HG02973 (cell line): ENCODE results near the gene CFAP20DC.
"Not testable (repeated sequence)": the region's sequence is repeated elsewhere in the genome, so short reads cannot be mapped to it uniquely, and the experiment has no call there.

Source experiments
- ATAC-seq: cut with Tn5 transposase; IDR thresholded peaks from one replicate; pipeline ENCODE4 v1.9.1; 2021; ENCODE audit warnings: moderate library complexity; ENCODE audit not compliant: unreplicated experiment

The CFAP20DC gene

GRCh38 chr3:58967866-58968265 lies 82.0 kb downstream of the CFAP20DC start:
- not testable (repeated sequence) for ATAC-seq

DNA sequence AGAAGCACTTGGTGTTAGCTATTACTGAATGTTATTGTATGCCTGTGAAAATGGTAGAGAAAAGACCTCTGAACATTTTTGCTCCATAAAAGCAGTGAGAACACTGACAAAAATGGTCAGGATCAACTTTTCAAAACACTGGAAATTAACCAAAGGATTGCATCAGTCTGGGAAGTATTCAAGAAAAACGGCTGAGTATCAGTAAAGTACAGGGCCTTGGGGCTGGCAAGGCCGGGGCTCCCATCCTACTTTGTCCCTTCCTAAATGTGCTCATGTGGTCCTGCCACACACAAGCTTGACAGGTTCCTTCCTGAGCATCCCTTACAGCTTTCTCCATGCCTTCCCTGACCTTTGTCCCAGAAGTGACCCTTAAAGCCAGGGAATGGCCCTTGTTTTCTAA lies 84.0 kb downstream of the CFAP20DC start:
- ATAC-seq, result no peak

DNA sequence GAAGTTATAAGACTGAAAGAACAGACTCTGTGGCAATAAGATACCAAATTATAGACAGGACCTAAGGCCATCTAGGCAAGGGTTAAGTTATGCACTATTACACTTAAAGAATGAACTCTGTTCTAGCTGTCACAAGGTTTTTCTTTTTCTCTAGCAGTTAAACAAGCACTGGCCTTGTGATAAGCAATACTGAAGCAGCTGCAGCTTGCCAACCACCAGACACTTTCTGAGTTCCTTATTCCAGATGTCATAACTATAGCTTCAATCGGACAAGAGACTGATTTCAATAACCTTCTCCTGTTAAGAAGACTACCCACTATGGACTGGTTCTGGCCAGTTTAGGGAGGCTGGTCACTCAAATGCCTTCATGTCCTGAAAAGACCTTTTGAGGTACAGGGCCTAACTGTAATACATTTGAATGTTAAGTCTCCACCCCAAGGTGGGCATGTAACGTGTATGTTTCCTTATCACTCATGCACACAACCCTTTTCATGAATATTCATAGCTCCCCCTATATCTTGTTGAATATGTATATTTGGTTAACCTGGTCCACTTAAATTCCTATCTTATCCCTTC lies 85.8 kb downstream of the CFAP20DC start:
- no peak for ATAC-seq

GRCh38 chr3:58962816-58963215 lies 87.0 kb downstream of the CFAP20DC start:
- ATAC-seq, result no peak

DNA sequence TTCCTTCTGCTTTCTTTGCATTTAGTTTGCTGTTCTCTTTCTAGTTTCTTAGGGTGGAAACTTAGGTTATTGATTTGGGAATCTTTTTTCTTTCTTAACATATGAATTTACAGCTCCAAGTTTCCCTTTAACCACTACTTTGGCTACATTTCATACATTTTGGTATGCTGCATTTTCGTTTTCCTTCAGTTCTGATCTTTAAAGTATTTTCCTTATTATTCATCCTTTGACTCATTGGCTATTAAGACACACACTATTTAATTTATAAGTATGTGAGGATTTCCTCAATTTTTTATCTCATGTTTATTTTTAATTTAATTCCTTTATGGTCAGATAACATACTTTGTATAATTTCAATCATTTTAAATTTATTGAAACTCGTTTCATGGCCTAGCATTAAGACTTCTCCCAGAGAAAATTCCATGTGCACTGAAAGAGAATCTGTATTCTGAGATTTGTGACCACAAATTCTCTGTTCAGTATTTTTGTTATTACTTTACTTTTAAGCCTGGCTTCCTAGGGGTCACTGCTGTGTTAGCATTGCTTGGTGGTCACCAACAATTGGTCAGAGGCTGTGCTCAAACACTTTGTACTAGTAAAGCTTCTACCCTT lies 87.7 kb downstream of the CFAP20DC start:
- ATAC-seq, result no peak

GRCh38 chr3:58955308-58955707 lies 94.5 kb downstream of the CFAP20DC start:
- no peak for ATAC-seq

- ATAC-seq, result no peak
Measured at GRCh38 chr3:58953288-58953687, 96.5 kb downstream of the CFAP20DC start.

GRCh38 chr3:58952128-58952917 lies 97.5 kb downstream of the CFAP20DC start:
- ATAC-seq, result peak; percentile 54

- no peak for ATAC-seq
Measured at GRCh38 chr3:58948018-58948417, 101.8 kb downstream of the CFAP20DC start.

DNA sequence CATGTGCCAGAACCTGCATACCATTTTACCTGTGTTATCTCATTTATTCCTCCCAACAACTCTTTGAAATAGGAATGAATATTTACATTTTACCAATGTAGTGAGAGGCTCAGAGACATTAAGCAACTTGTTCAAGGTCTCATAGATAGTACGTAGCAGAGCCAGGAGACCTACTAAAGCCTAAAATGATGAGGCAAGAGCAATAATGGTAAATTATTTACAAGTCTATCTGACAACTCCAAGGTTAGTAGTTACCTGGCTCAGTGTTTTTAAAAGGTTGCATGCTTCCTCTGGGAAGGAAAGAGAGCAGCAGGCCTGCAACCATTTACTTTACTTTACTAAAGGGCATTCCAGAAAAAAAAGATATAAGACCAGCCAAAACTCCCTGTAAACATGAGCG lies 103.0 kb downstream of the CFAP20DC start:
- no peak for ATAC-seq

DNA sequence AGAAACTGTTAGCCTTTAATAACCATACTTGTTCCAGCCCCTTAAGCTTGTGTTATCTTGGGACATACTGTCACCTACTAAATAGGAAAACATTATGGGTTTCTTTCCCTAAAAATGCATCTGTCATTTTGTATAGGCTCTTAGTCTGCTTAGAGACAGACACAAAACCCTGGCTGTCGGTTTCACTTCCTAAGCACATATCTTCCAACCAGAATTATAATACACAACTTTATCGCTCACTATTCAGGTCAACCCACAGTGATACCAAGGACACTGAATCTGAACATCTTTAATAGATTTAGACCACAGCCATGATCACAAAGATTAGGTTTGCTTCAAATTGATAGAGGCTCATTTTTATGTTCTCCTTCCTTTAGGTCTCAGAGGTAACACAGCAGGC lies 111.8 kb downstream of the CFAP20DC start:
- no peak for ATAC-seq

GRCh38 chr3:58924578-58924977 lies 125.2 kb downstream of the CFAP20DC start:
- ATAC-seq, result no peak

DNA sequence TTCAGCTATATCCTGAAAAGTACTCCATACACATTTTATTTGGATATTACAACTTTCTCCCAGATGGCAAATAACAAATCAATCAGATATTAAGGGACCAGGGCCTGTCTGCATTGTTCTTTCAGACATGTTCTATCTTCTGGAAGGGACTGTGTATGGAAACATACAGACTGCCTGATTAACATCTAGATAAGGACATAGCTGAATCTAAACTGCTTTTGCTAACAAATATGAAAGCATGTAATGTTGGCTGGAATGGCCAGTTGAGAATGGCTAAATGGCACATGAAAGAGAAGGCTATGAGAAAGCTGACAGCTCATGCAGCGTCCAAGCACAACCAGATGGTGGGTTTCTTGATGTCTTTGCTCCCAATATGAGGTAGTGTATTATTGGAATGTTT lies 149.4 kb downstream of the CFAP20DC start:
- ATAC-seq, result no peak

GRCh38 chr3:58899953-58900298 lies 149.9 kb downstream of the CFAP20DC start:
- peak; percentile 19 for ATAC-seq

- peak; percentile 81 for ATAC-seq
Measured at GRCh38 chr3:58899159-58899952, 150.5 kb downstream of the CFAP20DC start.

GRCh38 chr3:58898513-58898912 lies 151.3 kb downstream of the CFAP20DC start:
- ATAC-seq, result no peak

GRCh38 chr3:58897646-58898045 lies 152.2 kb downstream of the CFAP20DC start:
- ATAC-seq, result no peak

- not testable (repeated sequence) for ATAC-seq
Measured at GRCh38 chr3:58895678-58896077, 154.1 kb downstream of the CFAP20DC start.

GRCh38 chr3:58892526-58892925 lies 157.3 kb downstream of the CFAP20DC start:
- ATAC-seq, result not testable (repeated sequence)

- ATAC-seq, result no peak
Measured at GRCh38 chr3:58888087-58888486, 161.7 kb downstream of the CFAP20DC start.

GRCh38 chr3:58884453-58884852 lies 165.4 kb downstream of the CFAP20DC start:
- no peak for ATAC-seq
